A673 (cell line): ENCODE measurements around the gene DPY30. TPM values are rescaled to one million over a fixed set of nuclear protein-coding genes. Genes with fewer than 3 reads are reported as not detected.
A peak's percentile ranks its signal among the peaks of the same experiment; 100 is the strongest.

Source experiments
- BruUV-seq: library from RNA; stranded (reverse); fragments of 400-500 nt; replicated peaks from 2 replicates; lab custom pipeline; 2021; lab: Mats Ljungman, UMichigan
- CTCF ChIA-PET: fragments of 300-600 bp; sonication (Branson Sonifier 250); formaldehyde crosslinking; loops from one replicate; lab custom pipeline; 2022; ENCODE audit warnings: antibody characterized with exemption; lab: Charles Lee
- POLR2A ChIA-PET: fragments of 300-600 bp; sonication (Branson Sonifier 250); formaldehyde crosslinking; loops from one replicate; lab custom pipeline; 2022; ENCODE audit warnings: antibody characterized with exemption; ENCODE audit not compliant: low non-redundant PET; lab: Charles Lee
- DNase-seq: peaks from one replicate; pipeline ENCODE4 v3.0.0-alpha.2; 2015; ENCODE audit warnings: low spot score
- H3K27ac ChIP-seq: fragments of 200-600 bp; sonication (generic); 2 replicates; pipeline ENCODE4 v1.5.1; 2016; ENCODE audit warnings: mixed run types, low read depth, mild to moderate bottlenecking, mixed read lengths, antibody characterized with exemption, low read length; ENCODE audit not compliant: poor library complexity, severe bottlenecking
- H3K27me3 ChIP-seq: fragments of 200-600 bp; sonication (generic); replicated peaks from 2 replicates; pipeline ENCODE4 v1.6.1; 2017; ENCODE audit warnings: mixed run types, low read depth, mild to moderate bottlenecking, mixed read lengths, antibody characterized with exemption, low read length; ENCODE audit not compliant: insufficient read depth, poor library complexity
- H3K36me3 ChIP-seq: fragments of 200-600 bp; sonication (generic); 2 replicates; pipeline ENCODE4 v1.6.1; 2016; ENCODE audit warnings: mixed run types, mild to moderate bottlenecking, mixed read lengths, antibody characterized with exemption, low read length; ENCODE audit not compliant: insufficient read depth, poor library complexity, severe bottlenecking
- H3K4me1 ChIP-seq: fragments of 200-600 bp; sonication (generic); 2 replicates; pipeline ENCODE4 v1.6.1; 2017; ENCODE audit warnings: mixed run types, mild to moderate bottlenecking, mixed read lengths, antibody characterized with exemption, low read length; ENCODE audit not compliant: insufficient read depth, poor library complexity, severe bottlenecking
- H3K4me3 ChIP-seq: fragments of 200-600 bp; sonication (generic); 2 replicates; pipeline ENCODE4 v1.5.1; 2016; ENCODE audit warnings: low read depth, mixed run types, mild to moderate bottlenecking, mixed read lengths, low read length; ENCODE audit not compliant: poor library complexity, severe bottlenecking
- H3K9me3 ChIP-seq: fragments of 200-600 bp; sonication (generic); 2 replicates; pipeline ENCODE4 v1.6.1; 2016; ENCODE audit warnings: mixed run types, low read depth, mild to moderate bottlenecking, mixed read lengths, antibody characterized with exemption, low read length; ENCODE audit not compliant: poor library complexity, severe bottlenecking
- CTCF ChIP-seq: fragments of 300-800, 200-600 bp; sonication (generic); conservative IDR thresholded peaks from 2 replicates; pipeline ENCODE4 v1.5.1; 2017; ENCODE audit warnings: low read depth, mild to moderate bottlenecking, antibody characterized with exemption, low read length, moderate library complexity, mixed read lengths
- EZH2 ChIP-seq: fragments of 200-600 bp; sonication (generic); IDR thresholded peaks from 2 replicates; pipeline ENCODE4 v1.6.1; 2017; ENCODE audit warnings: borderline replicate concordance, low read depth, mild to moderate bottlenecking, mixed read lengths, antibody characterized with exemption, low read length; ENCODE audit not compliant: poor library complexity, severe bottlenecking
- intact Hi-C: fragments of 100-400 bp; cut with micrococcal nuclease; formaldehyde crosslinking; loops from one replicate; pipeline ENCODE4 v1.10.0; 2022; ENCODE audit not compliant: unreplicated experiment
- total RNA-seq: library from RNA; stranded (reverse); gene quantifications from 2 replicates; pipeline ENCODE4 v1.2.3, GENCODE V29; 2021

DPY30 gene
- total RNA-seq, 1 experiment from 2014 or later, result 90.8 TPM

GRCh38 chr2:32061973-32062861 lies 22.6 kb upstream of the DPY30 start:
- Histone ChIP-seq H3K36me3 (no peaks in the 10 kb centered on the region), H3K27me3 (no peaks in the 10 kb centered on the region), H3K9me3 (no peaks in the 10 kb centered on the region), H3K4me1 (peaks cover 7% of the 10 kb centered on the region), H3K4me3 (peak overlapping the region; percentile 78), H3K27ac (peak overlapping the region; percentile 89)
- no TSS peak for BruUV-seq
- ChIA-PET POLR2A (no interaction called here), CTCF (no interaction called here)
- TF ChIP-seq CTCF, result no peak
- no peak for TF ChIP-seq EZH2
- intact Hi-C loops, result no loop called here
- DNase-seq, result peak; percentile 33

GRCh38 chr2:32061430-32061829 lies 21.8 kb upstream of the DPY30 start:
- no peaks in the 10 kb centered on the region for H3K36me3 ChIP-seq
- no peak for DNase-seq
- BruUV-seq, result no TSS peak
- no peaks in the 10 kb centered on the region for H3K9me3 ChIP-seq
- no peaks in the 10 kb centered on the region for H3K27me3 ChIP-seq
- no peak for TF ChIP-seq CTCF
- no peak for TF ChIP-seq EZH2
- peaks cover 7% of the 10 kb centered on the region for H3K4me1 ChIP-seq
- CTCF ChIA-PET, result no interaction called here
- H3K27ac ChIP-seq, result no peak overlapping the region
- intact Hi-C loops, result no loop called here
- POLR2A ChIA-PET, result no interaction called here
- H3K4me3 ChIP-seq, result no peak overlapping the region

- H3K9me3 ChIP-seq, result no peaks in the 10 kb centered on the region
- ChIA-PET POLR2A (no interaction called here), CTCF (interaction anchor here (0.5 to 0.7 kb wide), 2 partner anchors 69 to 398 kb away, joined by 3 to 7 read pairs; no protein-coding TSS in a partner anchor)
- peaks cover 7% of the 10 kb centered on the region for H3K4me1 ChIP-seq
- no peak for DNase-seq
- no peak for TF ChIP-seq CTCF
- TF ChIP-seq EZH2, result no peak
- H3K4me3 ChIP-seq, result no peak overlapping the region
- no TSS peak for BruUV-seq
- no peak overlapping the region for H3K27ac ChIP-seq
- H3K27me3 ChIP-seq, result no peaks in the 10 kb centered on the region
- intact Hi-C loops, result no loop called here
- no peaks in the 10 kb centered on the region for H3K36me3 ChIP-seq
These were observed 20.7 kb upstream of the DPY30 start for GRCh38 chr2:32060266-32060665.
